B cell (primary cell): ENCODE measurements around the gene GPR35. TPM values are rescaled to one million over a fixed set of nuclear protein-coding genes. Genes with fewer than 3 reads are reported as not detected.
"Not testable (repeated sequence)": the region's sequence is repeated elsewhere in the genome, so short reads cannot be mapped to it uniquely, and the experiment has no call there.

Source experiments
- ATAC-seq: fragments of 200-7000 bp; cut with Tn5 transposase; one replicate; pipeline ENCODE4 v1.10.0; 2021; ENCODE audit warnings: low read depth, mild to moderate bottlenecking, moderate number of reproducible peaks, moderate library complexity
- CTCF ChIA-PET: fragments of 350-600 bp; sonication (Branson Sonifier 250); formaldehyde crosslinking; loops from one replicate; lab custom pipeline; 2021; ENCODE audit warnings: antibody characterized with exemption, inconsistent platforms; lab: Charles Lee
- POLR2A ChIA-PET: fragments of 350-600 bp; sonication (Branson Sonifier 250); formaldehyde crosslinking; loops from one replicate; lab custom pipeline; 2021; ENCODE audit warnings: antibody characterized with exemption; lab: Charles Lee
- DNase-seq: peaks from one replicate; pipeline ENCODE4 v3.0.0; 2013
- H2AFZ ChIP-seq: 2 replicates; pipeline ENCODE4 v1.6.1; 2012; ENCODE audit warnings: mild to moderate bottlenecking, low read depth, low read length; ENCODE audit not compliant: insufficient read depth, poor library complexity, severe bottlenecking
- H3K27ac ChIP-seq, 2 donors: 1 replicate in 1 of 2; 2 replicates in 1 of 2; pipeline ENCODE4 v1.5.1; 2012 to 2013; ENCODE audit warnings: low read length in 2 of 2, mild to moderate bottlenecking in 2 of 2, moderate library complexity in 1 of 2
- H3K27me3 ChIP-seq, 4 experiments: fragments of 200-600 bp in 1 of 4; sonication (generic) in 1 of 4; replicated peaks in 1 of 4; 1 replicate in 2 of 4; 2 replicates in 2 of 4; pipeline versions ENCODE4 v1.6.1 to v1.7.0; 2013 to 2016; ENCODE audit warnings: low read length in 3 of 4, mild to moderate bottlenecking in 2 of 4, mixed read lengths in 1 of 4, moderate library complexity in 1 of 4; ENCODE audit not compliant: insufficient read depth in 4 of 4, control insufficient read depth in 3 of 4; ENCODE audit errors: control extremely low read depth in 1 of 4
- H3K36me3 ChIP-seq, 2 experiments: replicated peaks in 1 of 2; 1 replicate in 1 of 2; 2 replicates in 1 of 2; pipeline versions ENCODE4 v1.6.1 to v1.7.1; 2013; ENCODE audit warnings: low read length in 1 of 2; ENCODE audit not compliant: insufficient read depth in 2 of 2, control insufficient read depth in 1 of 2; ENCODE audit errors: control extremely low read depth in 1 of 2, extremely low read depth in 1 of 2
- H3K4me1 ChIP-seq, 2 donors: fragments of 200-600 bp in 1 of 2; sonication (generic) in 1 of 2; 1 replicate in 1 of 2; 2 replicates in 1 of 2; pipeline versions ENCODE4 v1.5.1 to v1.6.1; 2013 to 2017; ENCODE audit warnings: low read length in 2 of 2; ENCODE audit not compliant: control insufficient read depth in 2 of 2, insufficient read depth in 2 of 2
- H3K4me2 ChIP-seq: replicated peaks from 2 replicates; pipeline ENCODE3; 2012; ENCODE audit warnings: mild to moderate bottlenecking, low read depth, low read length; ENCODE audit not compliant: poor library complexity, severe bottlenecking
- H3K4me3 ChIP-seq, 5 experiments: fragments of 200-600 bp in 1 of 5; sonication (generic) in 1 of 5; 1 replicate in 3 of 5; 2 replicates in 2 of 5; pipeline versions ENCODE4 v1.5.1 to v1.7.0; 2011 to 2016; ENCODE audit warnings: low read length in 4 of 5, mild to moderate bottlenecking in 4 of 5, low read depth in 2 of 5, control low read depth in 1 of 5, moderate library complexity in 1 of 5; ENCODE audit not compliant: insufficient read depth in 1 of 5; ENCODE audit errors: control extremely low read depth in 1 of 5, extremely low read depth in 1 of 5
- H3K79me2 ChIP-seq: fragments of 200-600 bp; sonication (generic); one replicate; pipeline ENCODE4 v1.6.0; 2016; ENCODE audit warnings: low read length; ENCODE audit not compliant: control insufficient read depth, insufficient read depth
- H3K9ac ChIP-seq: fragments of 200-600 bp; sonication (generic); 2 replicates; pipeline ENCODE4 v1.6.1; 2017; ENCODE audit warnings: mild to moderate bottlenecking, low read length, moderate library complexity
- H3K9me3 ChIP-seq, 3 donors: one replicate each; pipeline versions ENCODE4 v1.6.1 to v1.7.1; 2013; ENCODE audit warnings: low read length in 2 of 3; ENCODE audit not compliant: control insufficient read depth in 2 of 3, insufficient read depth in 1 of 3; ENCODE audit errors: control extremely low read depth in 1 of 3
- H4K20me1 ChIP-seq: 2 replicates; pipeline ENCODE4 v1.6.0; 2012; ENCODE audit warnings: mild to moderate bottlenecking, low read length; ENCODE audit not compliant: insufficient read depth, control insufficient read depth, poor library complexity, severe bottlenecking
- H3K27ac Mint-ChIP-seq: one replicate; pipeline ENCODE4 v1.8.0; 2021; ENCODE audit warnings: mixed read lengths
- H3K27me3 Mint-ChIP-seq: one replicate; pipeline ENCODE4 v1.8.0; 2021; ENCODE audit warnings: mixed read lengths
- H3K4me1 Mint-ChIP-seq: one replicate; pipeline ENCODE4 v1.8.0; 2021; ENCODE audit warnings: mixed read lengths
- H3K4me3 Mint-ChIP-seq: one replicate; pipeline ENCODE4 v1.8.0; 2021; ENCODE audit warnings: mixed read lengths
- H3K9me3 Mint-ChIP-seq: one replicate; pipeline ENCODE4 v1.8.0; 2022; ENCODE audit warnings: mixed read lengths; ENCODE audit not compliant: insufficient read depth
- CTCF ChIP-seq: fragments of 200-600 bp; IDR thresholded peaks from one replicate; pipeline ENCODE4 v1.8.0; 2022; ENCODE audit warnings: antibody characterized with exemption, mild to moderate bottlenecking
- EZH2 ChIP-seq: IDR thresholded peaks from 2 replicates; pipeline ENCODE4 v1.6.1; 2012; ENCODE audit warnings: borderline replicate concordance, low read depth, mild to moderate bottlenecking, moderate library complexity, low read length; ENCODE audit not compliant: insufficient read depth, poor library complexity, severe bottlenecking
- WGBS: methylation state at CpG from one replicate; pipeline ENCODE4 v1.1.5; 2013; ENCODE audit warnings: missing lambda C conversion rate; ENCODE audit not compliant: insufficient coverage; 5-methylcytosine and 5-hydroxymethylcytosine counted together
- intact Hi-C: fragments of 100-400 bp; cut with micrococcal nuclease; formaldehyde crosslinking; loops from one replicate; pipeline ENCODE4 v1.10.0; 2022
- polyA plus RNA-seq: library from polyadenylated mRNA; depleted of rRNA; stranded (reverse); fragments of >200 nt; gene quantifications from 2 replicates; pipeline ENCODE4 v1.2.3, GENCODE V29; 2012
- total RNA-seq, 2 donors: library from RNA; stranded (reverse); fragments of 120-200 nt in 1 of 2; gene quantifications; 1 replicate in 1 of 2; 2 replicates in 1 of 2; pipeline versions ENCODE4 v1.2.3 to v1.2.4, GENCODE V29; 2013 to 2022

The GPR35 gene
- total and polyA plus RNA-seq, 2 donors (not counting 1 experiment from before 2014, with no cell fraction given) = 1.8 to 9.6 TPM

- intact Hi-C loops = no loop called here
Measured at GRCh38 chr2:240615820-240616547, 9.3 kb upstream of the GPR35 start.

GRCh38 chr2:240616860-240617666 lies 8.2 kb upstream of the GPR35 start:
- CTCF ChIA-PET, H3K4me1 Mint-ChIP-seq, ATAC-seq, H3K79me2 ChIP-seq, H3K27ac Mint-ChIP-seq, H3K27ac ChIP-seq, H3K4me3 Mint-ChIP-seq, H3K4me2 ChIP-seq, POLR2A ChIA-PET, H3K4me3 ChIP-seq, H3K9me3 Mint-ChIP-seq, DNase-seq, H3K36me3 ChIP-seq, H2AFZ ChIP-seq, H3K27me3 Mint-ChIP-seq, intact Hi-C loops, H3K9ac ChIP-seq, H3K27me3 ChIP-seq, H4K20me1 ChIP-seq: not testable (repeated sequence)
- no CpG with 5 or more reads among the region's 5 CpGs for WGBS
- Histone ChIP-seq H3K4me1 (peaks cover 17 to 22% of the 10 kb centered on the region in 2 donors), H3K9me3 (peaks cover 0 to 26% (median 6%) of the 10 kb centered on the region in 3 donors)

More at GRCh38 chr2:240615820-240616547, 9.3 kb upstream of the GPR35 start:
- Histone ChIP-seq H3K9me3 (peaks cover 0 to 25% (median 6%) of the 10 kb centered on the region in 3 donors), H2AFZ (no peak overlapping the region), H3K27ac (no peak overlapping the region), H3K9ac (no peak overlapping the region), H3K36me3 (no peaks in the 10 kb centered on the region), H3K4me3 (no peak overlapping the region), H3K4me1 (peaks cover 9 to 11% of the 10 kb centered on the region in 2 donors), H3K27me3 (no peaks in the 10 kb centered on the region), H3K79me2 (no peaks in the 10 kb centered on the region), H3K4me2 (no peak overlapping the region), H4K20me1 (no peaks in the 10 kb centered on the region)
- no peaks in the 10 kb centered on the region for H3K27me3 Mint-ChIP-seq
- POLR2A ChIA-PET = no interaction called here
- H3K27ac Mint-ChIP-seq = no peak overlapping the region
- H3K9me3 Mint-ChIP-seq = no peaks in the 10 kb centered on the region
- no peak overlapping the region for H3K4me3 Mint-ChIP-seq
- CTCF ChIA-PET = no interaction called here
- no peak for TF ChIP-seq EZH2
- no peak for TF ChIP-seq CTCF
- no peak for DNase-seq
- ATAC-seq = no peak
- WGBS = 94% methylated on average over 19 of the region's 20 CpGs
- H3K4me1 Mint-ChIP-seq = peaks cover 5% of the 10 kb centered on the region
